HL-60 (cell line): Measurements from ENCODE around the gene NEUROG1.

ENCODE experiments used
- DNase-seq, 2 experiments: peaks; one replicate each; pipeline ENCODE4 v3.0.0-alpha.2; 2010 to 2020; ENCODE audit warnings: low read depth in 1 of 2, low spot score in 1 of 2
- H3K27ac ChIP-seq: fragments of 250-450 bp; sonication (Bioruptor Pico); replicated peaks from 2 replicates; pipeline ENCODE4 v1.5.1; 2020; ENCODE audit warnings: mild to moderate bottlenecking, moderate library complexity
- H3K27me3 ChIP-seq: fragments of 250-450 bp; sonication (Bioruptor Pico); 2 replicates; pipeline ENCODE4 v1.5.1; 2021; ENCODE audit warnings: mild to moderate bottlenecking, moderate library complexity; ENCODE audit not compliant: insufficient read depth, poor library complexity, severe bottlenecking
- H3K4me3 ChIP-seq: replicated peaks from 2 replicates; pipeline ENCODE4 v1.5.1; 2011; ENCODE audit warnings: mild to moderate bottlenecking, control low read depth, low read length; ENCODE audit not compliant: insufficient read depth
- CTCF ChIP-seq: IDR thresholded peaks from one replicate; pipeline ENCODE4 v1.5.1; 2011; ENCODE audit warnings: low read length, control low read depth, inconsistent platforms; ENCODE audit not compliant: insufficient read depth
- GABPA ChIP-seq: IDR thresholded peaks from 2 replicates; pipeline ENCODE4 v1.6.1; 2012; ENCODE audit warnings: low read depth
- POLR2AphosphoS5 ChIP-seq: IDR thresholded peaks from 2 replicates; pipeline ENCODE4 v1.6.1; 2012; ENCODE audit warnings: low read depth
- REST ChIP-seq: IDR thresholded peaks from 2 replicates; pipeline ENCODE4 v1.6.1; 2012; ENCODE audit warnings: low read depth; ENCODE audit not compliant: insufficient replicate concordance
- SPI1 ChIP-seq: IDR thresholded peaks from 2 replicates; pipeline ENCODE4 v1.6.1; 2012; ENCODE audit warnings: low read depth, mild to moderate bottlenecking, borderline replicate concordance

NEUROG1 gene

GRCh38 chr5:135577421-135577820, 41.7 kb upstream of the NEUROG1 start:
- no peak for DNase-seq
- Histone ChIP-seq H3K27ac (no peak overlapping the region), H3K27me3 (peaks cover 5% of the 10 kb centered on the region), H3K4me3 (no peak overlapping the region)
- TF ChIP-seq CTCF, result no peak
- TF ChIP-seq GABPA, result no peak
- TF ChIP-seq REST, result no peak
- TF ChIP-seq SPI1, result no peak
- no peak for TF ChIP-seq POLR2AphosphoS5

DNA sequence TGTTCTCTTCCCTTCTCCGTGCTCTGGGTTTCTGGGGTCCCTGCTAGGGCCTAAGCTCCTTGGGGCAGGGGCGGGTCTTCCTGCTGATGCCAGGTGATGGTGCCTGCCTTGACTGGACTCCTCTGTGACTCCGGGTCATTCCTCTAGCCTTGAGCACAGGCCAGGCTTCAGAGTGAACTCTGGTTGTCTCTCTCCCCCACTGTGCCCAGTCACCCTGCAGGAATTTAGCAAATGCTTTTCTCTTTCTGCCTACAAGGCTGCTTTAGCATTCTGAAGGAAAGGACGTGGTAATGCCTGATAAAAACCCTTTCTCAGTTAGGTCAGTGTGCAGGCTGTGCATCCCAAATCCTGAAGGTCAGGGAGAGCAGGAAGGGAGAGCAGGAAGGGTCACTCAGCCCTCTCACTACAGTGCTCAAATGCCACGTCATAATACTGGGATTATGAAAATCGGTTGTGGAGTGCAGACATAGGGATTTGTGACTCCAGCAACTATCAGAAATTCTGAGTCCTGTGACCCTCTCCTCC, 40.4 kb upstream of the NEUROG1 start:
- Histone ChIP-seq H3K4me3 (no peak overlapping the region), H3K27ac (no peak overlapping the region), H3K27me3 (peaks cover 5% of the 10 kb centered on the region)
- DNase-seq, result no peak
- TF ChIP-seq POLR2AphosphoS5 (no peak), CTCF (no peak), REST (no peak)

- no peak for TF ChIP-seq POLR2AphosphoS5
- TF ChIP-seq CTCF, result no peak
- TF ChIP-seq GABPA, result no peak
- TF ChIP-seq REST, result no peak
- TF ChIP-seq SPI1, result no peak
- Histone ChIP-seq H3K27ac (no peak overlapping the region), H3K4me3 (no peak overlapping the region), H3K27me3 (peaks cover 5% of the 10 kb centered on the region)
- DNase-seq, result no peak
Observed at GRCh38 chr5:135574493-135574892, 38.7 kb upstream of the NEUROG1 start.
